Ishikawa (cell line): ENCODE measurements around the gene PKD2L2.

Experiments
- CEBPB ChIP-seq: IDR thresholded peaks from 2 replicates; pipeline ENCODE4 v1.6.1; 2012
- CREB1 ChIP-seq: IDR thresholded peaks from 2 replicates; pipeline ENCODE4 v1.6.1; 2012; ENCODE audit warnings: low read depth
- EGR1 ChIP-seq: IDR thresholded peaks from 2 replicates; pipeline ENCODE4 v1.6.1; 2012
- FOXM1 ChIP-seq: IDR thresholded peaks from 2 replicates; pipeline ENCODE4 v1.6.1; 2012; ENCODE audit warnings: low read depth, borderline replicate concordance
- NFIC ChIP-seq: IDR thresholded peaks from 2 replicates; pipeline ENCODE4 v1.6.1; 2012
- RAD21 ChIP-seq: IDR thresholded peaks from 2 replicates; pipeline ENCODE4 v1.6.1; 2012; ENCODE audit warnings: low read depth
- TAF1 ChIP-seq: IDR thresholded peaks from 2 replicates; pipeline ENCODE4 v1.6.1; 2012; ENCODE audit warnings: low read depth, mild to moderate bottlenecking
- TCF12 ChIP-seq: IDR thresholded peaks from 2 replicates; pipeline ENCODE4 v1.6.1; 2012; ENCODE audit warnings: low read depth
- TEAD4 ChIP-seq: IDR thresholded peaks from 2 replicates; pipeline ENCODE4 v1.6.1; 2012
- YY1 ChIP-seq: IDR thresholded peaks from 2 replicates; pipeline ENCODE4 v1.6.1; 2012; ENCODE audit warnings: low read depth
- ZBTB7A ChIP-seq: IDR thresholded peaks from 2 replicates; pipeline ENCODE4 v1.6.1; 2012; ENCODE audit warnings: low read depth
- TF ChIP-seq, protein P1 (sequence below): IDR thresholded peaks from 2 replicates; pipeline ENCODE4 v1.6.1; 2012
- TF ChIP-seq, protein P2 (sequence below): IDR thresholded peaks from 2 replicates; pipeline ENCODE4 v1.6.1; 2012
- TF ChIP-seq, protein P3 (sequence below): IDR thresholded peaks from 2 replicates; pipeline ENCODE4 v1.6.1; 2012; ENCODE audit warnings: low read depth, mild to moderate bottlenecking

The PKD2L2 gene

DNA sequence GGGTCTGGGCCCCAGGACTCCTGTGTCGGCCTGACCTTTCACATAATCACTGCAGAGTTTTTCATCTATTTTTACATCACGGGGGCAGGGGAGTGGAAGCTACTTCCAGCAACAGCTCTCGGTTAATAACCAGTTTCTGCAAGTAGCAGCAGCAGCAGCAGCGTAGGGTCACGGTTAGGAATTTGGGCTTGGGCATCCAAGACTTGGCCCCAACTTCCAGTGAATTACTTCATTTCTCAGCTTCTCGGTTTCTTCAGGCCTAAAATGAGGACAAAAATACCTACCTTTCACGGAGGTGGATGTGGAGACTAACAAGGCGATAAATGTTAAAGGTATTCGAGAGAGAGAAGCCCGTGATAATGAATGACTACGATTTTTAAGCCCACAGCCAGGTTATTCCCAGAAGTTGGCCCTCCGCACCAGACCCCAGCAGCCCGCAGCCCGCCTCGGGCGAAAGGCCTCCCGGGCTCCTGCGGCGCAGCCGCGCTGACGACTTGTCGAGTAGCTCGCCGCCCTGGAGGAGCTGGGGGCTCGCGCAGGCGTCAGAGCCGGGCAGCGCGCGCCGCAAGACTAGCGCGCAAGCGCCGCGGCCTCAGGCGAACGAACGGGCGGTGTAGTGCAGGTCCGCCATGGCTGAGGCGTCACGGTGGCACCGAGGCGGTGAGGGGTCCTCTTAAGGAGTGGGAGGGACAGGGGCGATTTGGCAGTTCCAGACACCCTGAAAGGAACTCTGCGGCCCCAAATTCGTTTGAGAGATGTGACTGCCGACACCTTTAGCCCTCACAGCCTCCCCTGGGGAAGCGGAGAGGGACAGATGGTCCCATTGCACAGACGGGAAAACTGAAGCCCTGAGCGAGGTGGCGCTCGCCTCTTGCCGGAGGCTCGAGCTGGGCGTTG, at the start of gene PKD2L2:
Gene PKD2L2 (plus strand): TSS at position 595 of the 897 bp plus-strand sequence. CDS start 35 bp downstream, at position 630.
- TF ChIP-seq NFIC (no peak), YY1 (no peak)

DNA sequence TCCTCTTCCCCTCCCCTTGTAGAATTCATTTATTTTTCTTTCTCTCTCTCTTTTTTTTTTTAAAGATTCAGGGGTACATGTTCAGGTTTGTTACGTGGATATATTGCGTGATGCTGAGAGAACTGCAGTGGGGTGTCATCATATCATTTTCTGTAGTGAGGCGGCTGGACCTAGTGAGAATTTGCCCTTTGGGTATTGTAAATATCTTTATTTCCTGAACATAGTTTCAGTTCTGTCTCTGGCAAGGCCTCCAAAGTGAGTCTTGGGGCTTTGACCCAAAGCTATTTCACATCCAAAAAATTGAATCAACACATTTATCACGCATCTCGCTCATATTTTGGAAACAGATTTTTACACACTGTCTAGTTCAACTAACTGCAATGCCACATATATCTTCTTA, 47.0 kb upstream of the PKD2L2 start:
- TF ChIP-seq, protein P1, sequence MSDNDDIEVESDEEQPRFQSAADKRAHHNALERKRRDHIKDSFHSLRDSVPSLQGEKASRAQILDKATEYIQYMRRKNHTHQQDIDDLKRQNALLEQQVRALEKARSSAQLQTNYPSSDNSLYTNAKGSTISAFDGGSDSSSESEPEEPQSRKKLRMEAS, result no peak
- TF ChIP-seq CEBPB, result no peak

DNA sequence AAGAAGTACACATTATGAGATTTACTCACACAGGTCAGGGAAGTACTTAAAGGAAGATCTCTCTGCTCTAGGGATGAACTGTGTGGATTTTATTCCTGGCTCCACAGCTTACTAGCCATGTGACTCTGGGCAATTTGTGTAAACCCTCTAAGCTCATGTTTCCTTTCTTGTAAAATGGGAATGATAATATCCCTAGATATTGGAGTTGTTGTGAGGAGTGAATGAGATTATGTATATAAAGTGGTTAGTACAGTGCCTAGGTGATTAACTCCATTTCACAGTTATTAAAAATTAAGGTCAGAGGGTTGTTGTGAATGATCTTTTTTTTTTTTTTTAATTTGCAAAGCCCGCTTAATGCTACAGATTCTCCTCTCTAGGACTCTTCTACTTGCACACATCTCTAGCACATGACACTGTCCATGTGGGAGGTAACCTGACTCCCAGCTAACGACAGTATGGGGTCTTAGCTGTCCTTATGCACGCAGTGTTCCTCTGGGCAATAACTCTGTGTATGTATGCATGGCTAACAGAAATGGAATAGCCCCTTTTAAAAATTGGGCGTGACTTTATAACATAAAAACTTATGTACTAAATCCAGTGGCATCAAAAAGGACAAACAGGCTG, 45.5 kb upstream of the PKD2L2 start:
- TF ChIP-seq, protein P1, result no peak
- TF ChIP-seq ZBTB7A (no peak), TAF1 (no peak), CEBPB (no peak)
- TF ChIP-seq, protein P2, sequence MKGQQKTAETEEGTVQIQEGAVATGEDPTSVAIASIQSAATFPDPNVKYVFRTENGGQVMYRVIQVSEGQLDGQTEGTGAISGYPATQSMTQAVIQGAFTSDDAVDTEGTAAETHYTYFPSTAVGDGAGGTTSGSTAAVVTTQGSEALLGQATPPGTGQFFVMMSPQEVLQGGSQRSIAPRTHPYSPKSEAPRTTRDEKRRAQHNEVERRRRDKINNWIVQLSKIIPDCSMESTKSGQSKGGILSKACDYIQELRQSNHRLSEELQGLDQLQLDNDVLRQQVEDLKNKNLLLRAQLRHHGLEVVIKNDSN, result no peak

DNA sequence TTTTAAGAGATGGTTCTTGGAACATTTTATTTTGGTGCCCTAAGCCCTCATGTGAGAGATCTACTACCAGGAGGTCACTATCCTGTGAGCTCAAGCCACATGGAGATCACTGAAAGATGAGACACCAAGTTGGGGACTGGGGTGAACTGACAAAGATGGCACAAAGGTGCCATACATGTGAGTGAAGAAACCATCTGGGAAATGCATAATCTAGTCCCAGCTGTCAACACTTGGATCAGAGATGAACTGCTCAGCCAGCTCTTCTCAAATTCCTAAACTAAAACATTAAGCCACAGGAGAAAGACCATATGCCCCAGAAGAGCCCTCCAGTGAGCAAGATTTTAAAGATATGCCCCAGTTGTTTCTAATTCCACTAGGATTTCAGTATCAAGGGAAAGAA, 43.8 kb upstream of the PKD2L2 start:
- TF ChIP-seq CREB1, result no peak
- TF ChIP-seq, protein P2, result no peak

DNA sequence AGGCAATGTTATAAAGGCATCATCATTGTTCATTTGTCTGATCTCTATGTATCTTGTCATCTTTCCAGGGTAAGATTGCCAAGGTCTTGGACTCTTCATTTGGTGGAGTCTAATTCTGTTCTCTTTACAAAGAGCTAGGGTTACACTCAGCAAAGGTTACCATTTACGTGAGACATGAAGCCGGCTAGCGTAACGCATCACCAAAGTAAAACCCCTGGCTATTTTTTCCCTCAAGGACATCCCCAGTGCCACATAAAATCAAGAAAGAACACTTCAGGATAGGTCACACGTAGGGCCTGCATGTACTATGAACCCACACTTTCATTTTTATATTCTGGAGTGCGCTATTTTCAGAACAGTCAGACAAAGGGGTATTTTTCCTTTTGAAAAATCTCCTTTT, 41.6 kb upstream of the PKD2L2 start:
- TF ChIP-seq EGR1 (no peak), RAD21 (no peak)

DNA sequence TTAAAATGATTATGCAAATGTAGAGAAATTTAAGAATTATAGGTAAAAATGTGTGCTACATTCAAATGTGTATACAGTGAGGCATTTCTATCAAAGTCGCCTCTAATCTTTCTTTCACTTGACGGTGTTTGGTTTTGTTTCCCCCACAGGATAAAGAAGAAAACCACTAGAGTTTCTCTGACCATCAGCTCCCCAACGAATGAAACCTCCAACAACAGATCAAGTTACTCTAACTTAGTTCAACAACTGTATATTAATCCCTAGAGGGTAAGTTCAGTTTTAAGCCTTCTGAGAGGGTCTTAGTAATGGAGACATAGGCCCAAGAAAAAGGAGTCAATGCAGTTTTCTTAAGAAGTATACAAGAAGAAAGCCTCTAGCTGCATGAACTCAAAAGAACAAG, 33.1 kb upstream of the PKD2L2 start:
- TF ChIP-seq, protein P3, sequence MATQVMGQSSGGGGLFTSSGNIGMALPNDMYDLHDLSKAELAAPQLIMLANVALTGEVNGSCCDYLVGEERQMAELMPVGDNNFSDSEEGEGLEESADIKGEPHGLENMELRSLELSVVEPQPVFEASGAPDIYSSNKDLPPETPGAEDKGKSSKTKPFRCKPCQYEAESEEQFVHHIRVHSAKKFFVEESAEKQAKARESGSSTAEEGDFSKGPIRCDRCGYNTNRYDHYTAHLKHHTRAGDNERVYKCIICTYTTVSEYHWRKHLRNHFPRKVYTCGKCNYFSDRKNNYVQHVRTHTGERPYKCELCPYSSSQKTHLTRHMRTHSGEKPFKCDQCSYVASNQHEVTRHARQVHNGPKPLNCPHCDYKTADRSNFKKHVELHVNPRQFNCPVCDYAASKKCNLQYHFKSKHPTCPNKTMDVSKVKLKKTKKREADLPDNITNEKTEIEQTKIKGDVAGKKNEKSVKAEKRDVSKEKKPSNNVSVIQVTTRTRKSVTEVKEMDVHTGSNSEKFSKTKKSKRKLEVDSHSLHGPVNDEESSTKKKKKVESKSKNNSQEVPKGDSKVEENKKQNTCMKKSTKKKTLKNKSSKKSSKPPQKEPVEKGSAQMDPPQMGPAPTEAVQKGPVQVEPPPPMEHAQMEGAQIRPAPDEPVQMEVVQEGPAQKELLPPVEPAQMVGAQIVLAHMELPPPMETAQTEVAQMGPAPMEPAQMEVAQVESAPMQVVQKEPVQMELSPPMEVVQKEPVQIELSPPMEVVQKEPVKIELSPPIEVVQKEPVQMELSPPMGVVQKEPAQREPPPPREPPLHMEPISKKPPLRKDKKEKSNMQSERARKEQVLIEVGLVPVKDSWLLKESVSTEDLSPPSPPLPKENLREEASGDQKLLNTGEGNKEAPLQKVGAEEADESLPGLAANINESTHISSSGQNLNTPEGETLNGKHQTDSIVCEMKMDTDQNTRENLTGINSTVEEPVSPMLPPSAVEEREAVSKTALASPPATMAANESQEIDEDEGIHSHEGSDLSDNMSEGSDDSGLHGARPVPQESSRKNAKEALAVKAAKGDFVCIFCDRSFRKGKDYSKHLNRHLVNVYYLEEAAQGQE, result no peak
- no peak for TF ChIP-seq NFIC
- TF ChIP-seq, protein P1, result no peak
- TF ChIP-seq ZBTB7A, result no peak
- TF ChIP-seq FOXM1, result no peak
- TF ChIP-seq CEBPB, result no peak
- TF ChIP-seq CREB1, result no peak

DNA sequence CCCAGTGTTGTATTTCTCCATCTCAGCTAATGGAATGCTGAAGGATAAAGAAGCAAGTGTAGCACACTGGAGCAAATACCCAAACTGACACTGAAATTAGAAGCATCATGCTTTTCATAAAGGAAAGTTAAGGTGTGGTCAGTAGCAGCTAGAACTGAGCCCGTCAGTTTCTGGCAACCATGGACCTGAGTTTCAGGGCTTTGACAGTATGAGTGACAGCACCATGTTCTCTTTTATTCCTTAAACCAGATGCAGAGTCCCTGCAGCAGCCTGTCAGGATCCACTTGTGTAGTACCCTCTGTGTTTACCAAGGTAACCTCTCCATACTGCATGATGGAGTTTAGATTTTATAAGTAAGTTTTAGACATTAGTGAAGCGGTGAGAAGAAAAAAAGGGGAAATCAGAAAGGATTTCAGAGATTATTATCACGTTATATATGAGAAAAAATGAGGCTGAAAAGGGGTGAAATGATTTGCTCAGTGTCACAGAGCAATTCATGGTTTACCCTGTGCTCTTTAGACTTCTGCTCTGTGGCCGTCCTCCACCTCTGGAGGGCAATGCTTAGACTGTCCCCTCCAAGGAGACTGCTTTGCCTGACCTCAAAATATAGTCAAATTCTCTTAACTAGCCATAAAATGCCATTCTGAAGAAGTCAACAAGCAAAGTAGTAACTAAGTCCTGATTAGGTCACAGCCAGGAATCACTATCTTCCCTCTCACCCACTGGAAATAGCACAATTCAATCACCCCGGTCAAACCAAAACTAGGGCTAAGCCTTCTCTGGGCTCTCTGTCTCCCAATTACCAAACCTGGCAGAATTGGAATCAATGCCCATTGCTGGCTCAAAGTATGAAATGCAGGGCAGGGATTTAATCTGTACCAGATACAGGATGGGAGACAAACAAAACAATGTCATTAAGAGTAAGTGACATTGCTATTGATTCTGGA, 32.1 kb upstream of the PKD2L2 start:
- no peak for TF ChIP-seq TEAD4

DNA sequence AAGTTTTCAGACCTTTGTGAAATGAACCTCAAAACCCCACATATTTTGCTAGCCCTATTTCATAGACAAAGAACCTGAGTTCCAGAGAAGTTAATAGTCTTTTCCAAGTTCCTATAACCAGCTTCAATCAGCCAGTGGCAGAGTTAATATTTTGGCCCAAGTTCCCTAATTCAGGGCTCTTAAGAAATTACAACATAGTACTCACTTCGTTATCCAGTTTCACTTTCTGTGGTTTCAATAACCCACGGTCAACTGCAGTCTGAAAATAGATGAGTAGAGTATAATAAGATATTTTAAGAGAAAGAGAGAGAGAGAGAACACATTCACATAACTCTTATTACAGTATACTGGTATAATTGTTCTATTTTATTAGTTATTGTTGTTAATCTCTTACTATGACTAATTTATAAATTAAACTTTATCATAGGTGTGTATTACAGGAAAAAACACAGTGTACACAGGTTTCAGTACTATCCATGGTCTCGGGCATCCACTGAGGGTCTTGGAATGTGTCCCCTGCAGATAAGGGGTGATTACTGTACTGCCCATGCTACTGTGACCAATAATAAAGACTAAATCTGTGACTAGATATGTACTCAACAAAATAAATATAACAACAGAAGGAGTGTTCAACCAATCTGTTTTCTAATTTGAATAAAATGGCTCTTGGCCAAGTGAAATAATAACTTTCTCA, 30.9 kb upstream of the PKD2L2 start:
- TF ChIP-seq CREB1 (no peak), YY1 (no peak), TCF12 (no peak), NFIC (no peak), TEAD4 (no peak)
- TF ChIP-seq, protein P1, result no peak
- TF ChIP-seq, protein P2, result no peak
